Measurements from ENCODE around the gene EPHA8. TPM values are rescaled to one million over a fixed set of nuclear protein-coding genes. Genes with fewer than 3 reads are reported as not detected.

EPHA8 gene
- total and polyA plus RNA-seq, 2 of the 13 experiments (the other 11 are each of a cell fraction or from before 2014, with no cell fraction given): not detected

- TF ChIP-seq PHF5A (CRISPR knock-in tag; IDR thresholded peaks at IDR 0.05; ENCODE audit: low read depth, unreplicated experiment) (no peak), IKZF5 (CRISPR knock-in tag; IDR thresholded peaks at IDR 0.05) (no peak), IRF2 (CRISPR knock-in tag; IDR thresholded peaks at IDR 0.05) (no peak)
These were observed 45.3 kb upstream of the EPHA8 start (continued) for GRCh38 chr1:22517956-22518355.

GRCh38 chr1:22518379-22518778 lies 44.9 kb upstream of the EPHA8 start:
- no peaks in the 10 kb centered on the region for H4K20me1 ChIP-seq (ENCODE audit: insufficient read depth, low read length)
- intact Hi-C loops (cut with micrococcal nuclease; ENCODE audit: unreplicated experiment): no loop called here
- in situ Hi-C loops (cut with HindIII; ENCODE audit: extremely low pct_ligation_motif_present, low pct_unique_long_range_greater_than_20kb): no loop called here
- H3K27me3 ChIP-seq (ENCODE audit: control insufficient read depth in 1 of 2, insufficient read depth in 2 of 2, low read length in 2 of 2): no peaks in the 10 kb centered on the region
- no peaks in the 10 kb centered on the region for H3K4me1 ChIP-seq (ENCODE audit: insufficient read depth, low read length)
- WGBS (ENCODE audit: low lambda C conversion rate): 98% methylated on average over 3 of the region's 3 CpGs
- peaks cover 22 to 72% of the 10 kb centered on the region in 2 experiments for H3K36me3 ChIP-seq (replicated peaks in 1 of 2; ENCODE audit: control insufficient read depth in 1 of 2, insufficient read depth in 2 of 2, low read length in 2 of 2)
- BruUV-seq (replicated peaks): no TSS peak
- DNase-seq (ENCODE audit: low spot score) (no peak), FAIRE-seq (no peak), ATAC-seq (no peak)
- H3K4me2 ChIP-seq (ENCODE audit: low read depth, low read length): no peak overlapping the region
- no peak overlapping the region for H3K9ac ChIP-seq (ENCODE audit: insufficient read depth, low read depth, low read length)
- TF ChIP-seq SRF (IDR thresholded peaks at IDR 0.05; ENCODE audit: low read depth, low read length) (no peak), ZBTB8A (CRISPR knock-in tag; IDR thresholded peaks at IDR 0.05; ENCODE audit: borderline replicate concordance, low read depth) (no peak), KAT8 (CRISPR knock-in tag; IDR thresholded peaks at IDR 0.05) (no peak), MAFK (conservative IDR thresholded peaks at IDR 0.05 in 1 of 2, IDR thresholded peaks at IDR 0.05 in 1 of 2; ENCODE audit: low read length in 2 of 2) (no peak), NFIC (IDR thresholded peaks at IDR 0.05; ENCODE audit: low read length) (no peak), ZSCAN21 (CRISPR knock-in tag; IDR thresholded peaks at IDR 0.05; ENCODE audit: borderline replicate concordance) (no peak), ZNF749 (CRISPR knock-in tag; IDR thresholded peaks at IDR 0.05; ENCODE audit: borderline replicate concordance) (no peak), CTCF (CRISPR knock-in tag; IDR thresholded peaks at IDR 0.05) (no peak), ZC3H13 (CRISPR knock-in tag; IDR thresholded peaks at IDR 0.05) (no peak), ZSCAN30 (CRISPR knock-in tag; IDR thresholded peaks at IDR 0.05) (no peak), ISX (CRISPR knock-in tag; conservative IDR thresholded peaks at IDR 0.05) (no peak), ZNF577 (CRISPR knock-in tag; IDR thresholded peaks at IDR 0.05; ENCODE audit: borderline replicate concordance, low read depth) (no peak), ZNF230 (CRISPR knock-in tag; IDR thresholded peaks at IDR 0.05) (no peak), IKZF4 (CRISPR knock-in tag; IDR thresholded peaks at IDR 0.05; ENCODE audit: borderline replicate concordance, low read depth, not compliant biosample characterization) (no peak)
- no peaks in the 10 kb centered on the region for H3K79me2 ChIP-seq (ENCODE audit: insufficient read depth, low read length)
- H3K4me3 ChIP-seq (replicated peaks in 1 of 3; ENCODE audit: insufficient read depth in 1 of 3, low read depth in 2 of 3, low read length in 3 of 3): no peak overlapping the region
- H2AFZ ChIP-seq (ENCODE audit: low read length): no peak overlapping the region
- no peaks in the 10 kb centered on the region for H3K9me3 ChIP-seq (ENCODE audit: low read length)
- ChIA-PET CTCF (ENCODE audit: low intra/inter-chr PET ratio, low total read pairs) (no interaction called here), POLR2A (no interaction called here)
- no peak overlapping the region for H3K27ac ChIP-seq (ENCODE audit: extremely low read length, insufficient read depth, low read length)
